Measurements from ENCODE around the gene PPP2R5E. TPM values are rescaled to one million over a fixed set of nuclear protein-coding genes. Genes with fewer than 3 reads are reported as not detected.

Gene PPP2R5E
- total and polyA plus RNA-seq, 4 donors: 6.0 to 13.1 (median 8.4) TPM

GRCh38 chr14:63328787-63329737 lies 214.1 kb downstream of the PPP2R5E start:
- no peak for DNase-seq (ENCODE audit: low spot score)
- TF ChIP-seq SP1 (IDR thresholded peaks at IDR 0.05): no peak
- TF ChIP-seq HNF4G (IDR thresholded peaks at IDR 0.05): no peak
- TF ChIP-seq MAX (IDR thresholded peaks at IDR 0.05): no peak
- no peak for TF ChIP-seq YY1 (IDR thresholded peaks at IDR 0.05)
- TF ChIP-seq HNF4A (conservative IDR thresholded peaks at IDR 0.05): no peak
- TF ChIP-seq TAF1 (conservative IDR thresholded peaks at IDR 0.05): no peak
- TF ChIP-seq JUND (IDR thresholded peaks at IDR 0.05): no peak
- no peak for TF ChIP-seq RXRA (IDR thresholded peaks at IDR 0.05)
- no peak for TF ChIP-seq RAD21 (IDR thresholded peaks at IDR 0.05)
- TF ChIP-seq REST (IDR thresholded peaks at IDR 0.05): no peak
- TF ChIP-seq EGR1 (IDR thresholded peaks at IDR 0.05; ENCODE audit: low read depth in 2 of 2): no peak
- TF ChIP-seq GABPA (IDR thresholded peaks at IDR 0.05 in 1 of 2, conservative IDR thresholded peaks at IDR 0.05 in 1 of 2): no peak
- no peak for TF ChIP-seq FOXA2 (IDR thresholded peaks at IDR 0.05)
- TF ChIP-seq ATF3 (IDR thresholded peaks at IDR 0.05): no peak
- no peak for TF ChIP-seq NR2F2 (IDR thresholded peaks at IDR 0.05)
- no peak for TF ChIP-seq CTCF (IDR thresholded peaks at IDR 0.05; ENCODE audit: low read depth, low read length, missing input control)
- TF ChIP-seq FOXA1 (IDR thresholded peaks at IDR 0.05): no peak
- no peaks in the 10 kb centered on the region for H3K4me1 ChIP-seq (ENCODE audit: control insufficient read depth in 4 of 4, insufficient read depth in 4 of 4, low read length in 3 of 4)
- peaks cover 0 to 5% (median 0%) of the 10 kb centered on the region in 4 donors for H3K9me3 ChIP-seq (ENCODE audit: control insufficient read depth in 4 of 4, low read length in 3 of 4)
- H3K9ac ChIP-seq (ENCODE audit: low read depth in 1 of 2, low read length in 2 of 2): no peak overlapping the region
- H3K4me3 ChIP-seq (ENCODE audit: low read depth in 1 of 3, low read length in 3 of 3): no peak overlapping the region
- 64% methylated on average over 6 of the region's 6 CpGs for WGBS
- H3K27me3 ChIP-seq (ENCODE audit: control insufficient read depth in 4 of 4, insufficient read depth in 4 of 4, low read length in 3 of 4): no peaks in the 10 kb centered on the region
- no peak overlapping the region for H3K27ac ChIP-seq (ENCODE audit: low read depth in 1 of 2, low read length in 2 of 2)
- H3K36me3 ChIP-seq (ENCODE audit: control insufficient read depth in 4 of 4, insufficient read depth in 3 of 4, low read depth in 1 of 4, low read length in 3 of 4): no peaks in the 10 kb centered on the region

GRCh38 chr14:63326840-63327239 lies 216.3 kb downstream of the PPP2R5E start:
- no peak overlapping the region for H3K27ac ChIP-seq (ENCODE audit: low read depth in 1 of 2, low read length in 2 of 2)
- H3K36me3 ChIP-seq (ENCODE audit: control insufficient read depth in 4 of 4, insufficient read depth in 3 of 4, low read depth in 1 of 4, low read length in 3 of 4): no peaks in the 10 kb centered on the region
- 88% methylated on average over 5 of the region's 5 CpGs for WGBS
- no peaks in the 10 kb centered on the region for H3K9me3 ChIP-seq (ENCODE audit: control insufficient read depth in 4 of 4, low read length in 3 of 4)
- no peak overlapping the region for H3K9ac ChIP-seq (ENCODE audit: low read depth in 1 of 2, low read length in 2 of 2)
- H3K27me3 ChIP-seq (ENCODE audit: control insufficient read depth in 4 of 4, insufficient read depth in 4 of 4, low read length in 3 of 4): no peaks in the 10 kb centered on the region
- no peaks in the 10 kb centered on the region for H3K4me1 ChIP-seq (ENCODE audit: control insufficient read depth in 4 of 4, insufficient read depth in 4 of 4, low read length in 3 of 4)
- no peak for TF ChIP-seq RXRA (IDR thresholded peaks at IDR 0.05)
- TF ChIP-seq CTCF (IDR thresholded peaks at IDR 0.05; ENCODE audit: low read depth, low read length, missing input control): no peak
- TF ChIP-seq TAF1 (conservative IDR thresholded peaks at IDR 0.05): no peak
- no peak for TF ChIP-seq FOXA2 (IDR thresholded peaks at IDR 0.05)
- no peak for TF ChIP-seq FOXA1 (IDR thresholded peaks at IDR 0.05)
- TF ChIP-seq YY1 (IDR thresholded peaks at IDR 0.05): no peak
- TF ChIP-seq JUND (IDR thresholded peaks at IDR 0.05): no peak
- no peak for TF ChIP-seq HNF4A (conservative IDR thresholded peaks at IDR 0.05)
- no peak for DNase-seq (ENCODE audit: low spot score)
- no peak overlapping the region for H3K4me3 ChIP-seq (ENCODE audit: low read depth in 1 of 3, low read length in 3 of 3)

Measured in liver (tissue), 9 donors.